SKM-1 treated with dmso at 0.1 percent for 144 hours (cell line): ENCODE data around the gene UBE2I.

ENCODE experiments used
- DNase-seq: peaks from one replicate; lab custom pipeline; 2025; ENCODE audit not compliant: unreplicated experiment; lab: John Stamatoyannopoulos, UW

Gene UBE2I

DNA sequence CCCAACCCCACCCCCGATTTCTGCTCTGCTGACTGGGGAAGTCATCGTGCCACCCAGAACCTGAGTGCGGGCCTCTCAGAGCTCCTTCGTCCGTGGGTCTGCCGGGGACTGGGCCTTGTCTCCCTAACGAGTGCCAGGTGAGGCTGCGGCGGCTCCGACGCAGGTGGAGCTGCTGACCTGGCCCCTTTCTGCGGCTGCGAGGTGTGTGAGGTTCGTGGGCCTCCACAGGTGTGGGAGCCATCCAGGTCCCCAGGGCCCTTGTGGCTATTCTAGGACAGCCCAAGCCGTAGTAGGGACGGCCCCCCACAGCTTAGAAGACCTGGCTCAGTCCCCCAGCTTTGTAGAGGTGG is 3.0 kb downstream of the UBE2I start:
- no peak for DNase-seq

DNA sequence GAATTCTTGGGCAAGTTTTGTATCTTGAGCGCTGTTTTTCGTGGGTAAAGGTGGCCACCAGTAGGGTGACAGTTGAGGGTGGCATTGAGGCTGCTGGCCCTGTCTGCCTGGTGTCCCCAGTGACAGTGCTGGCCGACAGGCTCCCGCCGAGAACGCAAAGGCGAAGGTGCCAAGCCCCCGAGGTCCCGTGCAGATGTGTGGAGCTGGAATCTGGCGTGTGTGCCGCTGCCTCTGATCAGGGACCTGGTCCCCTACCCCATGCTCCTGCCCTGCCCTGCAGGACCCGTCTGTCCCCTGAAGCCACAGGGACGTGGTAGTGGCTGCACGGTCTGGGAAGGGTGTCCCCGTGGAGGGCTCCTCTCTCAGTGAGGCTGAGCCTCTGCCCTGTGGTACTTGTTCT is 3.5 kb downstream of the UBE2I start:
- no peak for DNase-seq

DNA sequence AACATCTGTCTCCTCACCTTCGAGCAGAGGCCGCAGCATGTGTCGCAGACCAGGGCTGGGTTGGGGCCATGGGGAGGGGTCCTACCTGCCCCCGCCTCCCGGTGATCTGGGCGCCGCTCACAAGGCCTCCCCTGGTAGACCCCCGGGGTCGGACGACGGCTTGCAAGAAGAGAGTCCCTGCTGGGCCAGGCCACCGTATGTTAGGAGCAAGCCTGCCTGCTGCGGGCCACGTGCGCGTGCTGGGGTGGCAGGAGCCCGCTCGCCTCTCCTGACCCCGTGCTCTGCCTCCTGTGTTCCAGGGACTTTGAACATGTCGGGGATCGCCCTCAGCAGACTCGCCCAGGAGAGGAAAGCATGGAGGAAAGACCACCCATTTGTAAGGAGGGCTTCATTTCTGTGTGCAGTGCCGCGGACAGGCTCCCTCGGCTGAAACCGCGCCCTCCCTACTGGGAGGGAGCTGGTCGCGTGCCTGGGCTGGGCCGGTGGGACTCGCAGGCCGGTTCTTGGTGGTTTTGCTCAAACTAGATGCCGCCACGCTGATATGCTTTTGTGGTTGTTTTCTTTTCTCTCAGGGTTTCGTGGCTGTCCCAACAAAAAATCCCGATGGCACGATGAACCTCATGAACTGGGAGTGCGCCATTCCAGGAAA is 4.4 kb downstream of the UBE2I start:
- no peak for DNase-seq

DNA sequence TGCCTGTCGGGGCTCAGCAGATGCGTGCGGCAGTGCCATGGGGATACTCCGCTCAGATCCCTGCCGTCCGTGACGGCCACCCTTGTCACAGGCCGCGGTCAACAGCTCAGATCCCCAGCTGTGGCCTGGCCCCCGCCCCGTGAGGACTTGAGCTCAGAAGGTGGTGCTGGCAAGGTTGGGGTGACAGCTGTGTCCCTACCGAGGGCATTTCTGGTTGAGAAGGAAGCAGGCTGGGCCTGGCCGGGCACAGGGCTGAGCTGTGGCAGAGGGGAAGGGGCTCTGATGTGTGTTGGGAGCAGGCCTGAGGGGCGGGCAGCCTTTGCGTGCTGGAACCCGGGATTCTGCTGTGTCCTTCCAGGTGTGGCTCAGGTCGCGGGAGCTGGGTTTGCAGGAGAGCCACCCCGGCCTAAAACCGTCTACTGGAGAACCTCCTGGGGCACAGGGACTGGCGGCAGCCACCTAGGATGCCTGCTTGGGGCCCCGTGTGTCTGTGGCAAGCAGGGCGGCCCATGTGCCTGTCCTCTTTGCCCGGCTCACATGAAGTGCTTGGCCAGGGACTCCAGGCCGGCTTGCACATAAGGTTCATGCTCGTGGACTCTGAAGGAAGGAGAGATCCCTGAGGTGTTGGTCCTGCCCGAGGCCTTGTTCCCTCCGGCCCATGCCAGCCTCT is 5.1 kb downstream of the UBE2I start:
- no peak for DNase-seq

DNA sequence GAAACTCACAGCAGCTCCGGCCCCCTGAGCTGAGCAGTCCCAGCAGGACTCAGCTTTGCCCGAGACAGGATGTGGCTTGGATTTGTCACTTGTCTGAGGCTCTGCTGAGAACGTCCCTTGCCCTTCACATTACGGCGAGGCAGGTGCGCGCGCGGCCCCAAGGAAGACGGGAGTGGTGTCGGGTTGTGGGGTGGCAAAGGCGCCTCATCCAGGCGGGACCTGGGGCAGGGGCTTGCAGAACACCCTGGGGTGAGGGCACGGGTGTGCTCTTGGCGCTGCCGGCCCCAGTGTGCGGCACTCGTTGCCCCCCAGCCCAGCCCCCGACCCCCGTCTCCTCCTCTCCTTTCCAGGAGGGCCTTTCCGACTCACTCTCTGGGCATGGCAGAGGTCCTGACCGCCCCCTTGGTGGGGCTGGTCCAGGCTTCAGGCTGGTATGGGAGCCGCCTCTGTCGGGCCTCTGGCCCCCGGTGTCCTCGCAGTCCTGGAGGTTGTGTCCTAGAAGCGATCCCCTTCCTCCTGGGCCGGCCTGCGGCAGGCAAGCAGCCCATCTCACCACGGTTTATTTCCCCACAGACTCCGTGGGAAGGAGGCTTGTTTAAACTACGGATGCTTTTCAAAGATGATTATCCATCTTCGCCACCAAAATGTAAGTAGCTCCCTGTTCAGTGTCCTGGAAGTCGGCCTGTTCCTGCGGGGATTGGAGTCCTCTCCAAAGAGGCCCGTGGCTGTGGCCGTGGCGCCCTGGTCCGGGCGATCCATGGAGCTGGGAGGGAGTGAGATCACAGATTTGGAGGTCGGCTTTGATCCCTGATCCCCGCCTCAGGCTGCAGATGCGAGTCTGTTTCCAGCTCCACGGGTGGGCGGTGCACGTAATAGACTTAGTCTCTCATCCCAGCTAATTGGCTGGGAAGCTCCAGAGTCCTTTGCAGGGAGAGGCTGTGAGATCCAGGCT is 5.9 kb downstream of the UBE2I start:
- no peak for DNase-seq

DNA sequence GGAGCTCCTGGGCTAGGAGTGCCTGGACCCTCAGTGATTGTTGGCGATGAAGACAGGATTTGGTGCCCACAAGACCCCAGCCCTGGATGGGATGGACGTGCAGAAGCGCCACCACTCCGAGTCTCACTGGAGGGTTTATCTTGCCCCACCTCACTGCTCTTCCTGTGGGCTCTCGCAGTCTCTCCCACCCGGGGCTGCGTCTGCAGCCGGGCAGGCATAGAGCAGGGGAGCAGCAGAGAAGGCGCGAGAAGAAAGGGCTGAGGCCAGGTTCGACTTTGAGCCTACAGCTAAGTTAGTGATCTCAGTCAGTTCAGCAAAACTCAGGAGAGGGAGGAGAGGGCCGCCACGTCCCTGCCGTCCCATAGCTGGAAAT is 6.6 kb downstream of the UBE2I start:
- DNase-seq = no peak

DNA sequence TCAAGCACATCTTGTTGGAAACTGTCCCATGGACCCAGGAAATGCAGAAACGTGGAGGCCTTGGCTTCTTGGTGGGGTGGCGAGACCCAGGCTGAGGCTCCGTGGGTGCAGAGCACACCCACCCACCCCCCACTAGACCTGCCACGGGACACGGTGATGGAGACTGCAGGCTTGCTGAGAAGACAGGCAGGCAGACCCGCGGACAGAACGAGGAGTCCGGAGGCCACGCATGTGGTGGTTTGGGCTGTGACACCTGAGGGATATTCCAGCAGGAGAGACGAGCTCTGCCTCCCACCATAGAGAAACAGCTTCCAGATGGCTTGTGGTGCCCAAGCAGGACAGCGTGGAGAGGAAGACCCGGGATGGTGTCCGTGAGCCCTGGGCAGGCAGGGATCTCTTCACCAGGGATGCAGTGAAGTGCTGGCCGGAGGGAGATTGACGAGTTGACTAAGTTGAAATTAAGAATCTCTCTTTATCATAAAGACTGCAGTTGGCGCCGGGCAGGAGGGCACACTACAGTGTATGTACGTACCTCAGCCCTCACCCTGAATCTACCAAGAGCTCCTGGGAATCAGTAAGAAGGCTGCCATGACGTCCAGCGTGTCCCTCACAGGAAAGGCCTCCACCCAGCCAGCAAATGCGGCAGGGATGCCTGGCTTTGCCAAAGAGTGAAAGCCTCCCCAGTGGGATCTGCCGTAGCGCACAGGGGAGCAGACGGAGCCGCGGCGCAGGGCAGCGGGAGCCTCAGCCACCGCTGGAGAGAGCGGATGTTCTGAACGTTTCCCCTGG is 8.2 kb downstream of the UBE2I start:
- DNase-seq = no peak

DNA sequence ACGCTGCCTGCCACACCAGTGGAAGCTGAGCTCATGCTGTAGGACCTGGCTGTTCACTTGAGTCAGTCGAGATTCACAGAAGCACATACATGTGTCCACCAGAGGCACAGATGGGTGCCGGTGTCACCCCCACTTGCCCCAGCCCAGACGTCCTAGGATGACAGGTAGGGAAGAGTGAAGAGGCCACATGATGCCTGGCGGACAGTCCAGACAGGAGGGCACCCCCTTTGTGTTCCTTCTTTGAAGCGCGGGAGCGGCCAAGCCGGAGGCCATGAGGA is 8.8 kb downstream of the UBE2I start:
- DNase-seq = no peak

DNA sequence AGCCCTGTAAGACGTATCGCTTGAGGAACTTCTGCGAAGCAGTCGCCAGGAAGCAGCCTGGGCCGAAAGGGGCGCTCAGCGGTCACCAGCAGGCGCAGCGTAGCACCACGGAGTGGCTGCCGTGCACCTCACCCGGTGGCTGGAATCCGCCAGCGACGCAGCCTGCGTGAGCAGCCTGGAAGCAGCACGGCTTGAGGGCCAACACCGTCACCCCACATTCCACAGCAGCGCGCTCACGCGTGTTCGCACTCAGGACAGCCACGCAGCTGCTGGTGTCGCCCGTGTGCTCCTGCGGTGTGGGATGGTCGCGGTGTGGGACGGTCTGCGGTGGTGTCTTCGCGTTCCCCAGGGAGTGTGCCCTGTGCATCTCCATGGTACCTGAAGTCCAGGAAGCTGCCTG is 9.6 kb downstream of the UBE2I start:
- DNase-seq = no peak

DNA sequence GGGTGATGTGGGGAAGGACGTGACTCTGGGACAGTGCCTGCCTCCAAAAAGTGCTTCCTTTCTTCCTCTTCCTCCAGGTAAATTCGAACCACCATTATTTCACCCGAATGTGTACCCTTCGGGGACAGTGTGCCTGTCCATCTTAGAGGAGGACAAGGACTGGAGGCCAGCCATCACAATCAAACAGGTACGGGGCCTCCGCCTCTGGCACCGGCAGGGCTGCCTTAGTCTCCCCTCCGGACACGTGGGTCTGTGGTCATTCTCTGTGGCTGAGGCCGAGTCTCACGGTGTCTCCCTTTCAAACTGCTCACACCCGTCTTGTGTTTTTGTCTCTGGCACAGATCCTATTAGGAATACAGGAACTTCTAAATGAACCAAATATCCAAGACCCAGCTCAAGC is 10.7 kb downstream of the UBE2I start:
- no peak for DNase-seq

DNA sequence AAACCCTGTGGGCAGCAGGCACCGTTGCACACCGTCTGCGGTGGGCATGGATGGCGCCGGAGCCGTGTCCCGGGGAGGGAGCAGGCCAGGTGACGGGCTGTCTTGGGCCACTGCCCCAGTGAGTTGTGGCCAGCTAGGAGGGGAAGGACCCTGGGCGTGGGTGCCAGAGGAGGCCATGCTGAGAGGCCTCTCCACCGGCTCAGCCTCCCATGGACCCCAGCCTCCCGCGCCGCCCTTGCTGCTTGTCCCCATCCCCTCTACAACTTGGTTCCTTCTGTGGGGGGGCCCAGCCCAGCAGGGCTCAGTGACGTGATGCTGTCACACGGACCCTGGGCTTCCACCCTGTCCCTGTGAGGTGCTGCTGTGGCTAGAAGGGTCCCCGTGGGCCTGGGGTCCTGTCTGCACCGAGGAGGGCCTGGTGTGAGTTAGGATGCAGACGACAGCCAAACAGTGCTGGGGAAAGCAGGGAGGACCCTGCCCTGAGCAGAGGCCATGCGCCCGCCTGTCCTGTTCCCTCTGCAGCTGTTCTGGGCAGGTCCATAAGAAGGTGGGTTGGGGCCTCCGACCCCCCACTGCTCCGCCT is 11.3 kb downstream of the UBE2I start:
- DNase-seq = no peak

DNA sequence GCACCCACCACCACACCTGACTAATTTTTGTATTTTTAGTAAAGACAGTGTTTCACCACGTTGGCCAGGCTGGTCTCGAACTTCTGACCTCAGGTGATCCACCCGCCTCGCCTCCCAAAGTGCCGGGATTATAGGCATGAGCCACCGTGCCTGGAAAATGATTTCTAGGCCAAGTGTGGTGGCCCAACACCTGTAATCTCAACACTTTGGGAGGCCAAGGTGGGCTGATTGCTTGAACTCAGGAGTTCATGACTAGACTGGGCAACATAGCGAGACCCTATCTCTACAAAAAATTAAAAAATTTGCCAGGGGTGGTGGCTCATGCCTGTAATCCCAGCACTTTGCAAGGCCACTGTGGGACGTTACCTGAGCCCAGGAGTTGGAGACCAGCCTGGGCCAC is 13.0 kb downstream of the UBE2I start:
- no peak for DNase-seq

DNA sequence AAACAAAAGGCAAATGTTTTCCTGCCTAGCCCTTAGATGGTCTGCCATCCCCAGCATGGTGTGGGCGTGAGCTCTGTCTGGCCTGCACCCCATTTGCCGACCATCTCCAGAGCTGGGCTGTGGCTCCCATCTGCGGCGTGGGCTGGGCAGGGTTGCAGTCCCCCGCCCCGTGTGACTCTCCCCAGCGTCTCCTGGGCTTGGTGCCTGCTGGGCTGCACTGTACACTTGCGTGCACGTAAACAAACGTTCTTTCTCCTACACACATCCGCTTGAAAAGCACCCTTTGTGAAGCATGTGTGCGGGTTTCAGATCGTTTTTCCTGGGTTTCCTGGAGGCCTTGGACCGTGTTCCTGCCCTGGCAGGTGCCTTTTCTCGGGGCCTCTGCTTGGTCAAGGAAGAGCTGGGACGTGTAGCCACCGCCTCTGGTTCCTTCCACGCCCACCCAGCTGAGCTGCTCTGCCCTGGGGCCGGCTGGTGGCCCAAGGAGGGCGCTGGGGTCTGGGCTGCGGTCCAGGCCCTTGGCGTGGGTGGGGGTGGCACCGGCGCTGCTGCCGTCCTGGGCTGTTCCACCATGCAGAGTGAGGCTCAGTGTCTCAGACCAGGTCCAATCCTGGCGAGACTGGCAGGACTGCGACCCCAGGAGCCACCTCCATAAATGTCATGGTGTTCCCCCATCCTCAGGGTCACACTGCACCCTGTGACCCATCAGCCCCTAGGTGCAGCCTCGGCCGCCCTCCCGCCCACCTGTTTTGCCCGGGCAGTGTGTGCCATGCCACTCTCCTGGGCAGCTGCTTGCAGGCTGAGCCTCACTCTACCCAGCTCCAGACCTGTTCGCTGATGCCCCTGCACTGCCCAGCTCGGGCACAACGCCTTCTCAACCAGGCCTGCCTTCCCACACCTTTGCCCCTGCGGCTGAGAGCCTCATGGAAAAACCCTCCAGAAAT is 14.1 kb downstream of the UBE2I start:
- no peak for DNase-seq

DNA sequence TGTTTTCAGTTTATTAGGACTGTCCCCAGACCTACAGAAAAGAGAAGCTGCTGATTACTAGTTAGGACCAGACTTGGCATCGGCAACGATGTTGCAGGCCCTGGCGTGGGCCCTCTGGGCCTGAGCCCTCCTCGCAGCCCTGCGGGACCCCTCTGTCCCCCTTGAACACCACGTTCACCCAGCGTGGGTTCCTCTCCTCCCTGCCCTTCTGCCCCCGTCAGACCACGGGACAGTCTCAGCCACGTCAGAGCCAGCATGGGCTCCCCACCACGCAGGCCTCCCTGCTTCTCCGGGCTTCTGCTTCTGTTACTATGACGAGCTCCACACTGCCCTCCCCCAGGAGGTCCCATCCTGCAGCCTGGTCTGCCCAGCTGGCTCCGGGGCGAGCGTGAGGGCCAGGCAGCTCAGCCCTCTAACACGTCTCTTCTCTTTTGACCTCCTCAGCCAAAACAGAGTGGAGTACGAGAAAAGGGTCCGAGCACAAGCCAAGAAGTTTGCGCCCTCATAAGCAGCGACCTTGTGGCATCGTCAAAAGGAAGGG is 14.9 kb downstream of the UBE2I start:
- DNase-seq = no peak

DNA sequence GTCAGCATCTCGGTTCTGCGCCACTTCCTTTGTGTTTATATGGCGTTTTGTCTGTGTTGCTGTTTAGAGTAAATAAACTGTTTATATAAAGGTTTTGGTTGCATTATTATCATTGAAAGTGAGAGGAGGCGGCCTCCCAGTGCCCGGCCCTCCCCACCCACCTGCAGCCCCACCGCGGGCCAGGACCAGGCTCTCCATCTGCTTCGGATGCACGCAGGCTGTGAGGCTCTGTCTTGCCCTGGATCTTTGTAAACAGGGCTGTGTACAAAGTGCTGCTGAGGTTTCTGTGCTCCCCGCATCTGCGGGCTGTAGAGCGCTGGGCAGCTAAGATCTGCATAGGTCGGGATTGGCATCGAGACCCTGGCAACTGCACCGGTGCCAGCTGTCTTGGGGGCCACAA is 15.8 kb downstream of the UBE2I start:
- DNase-seq = no peak

DNA sequence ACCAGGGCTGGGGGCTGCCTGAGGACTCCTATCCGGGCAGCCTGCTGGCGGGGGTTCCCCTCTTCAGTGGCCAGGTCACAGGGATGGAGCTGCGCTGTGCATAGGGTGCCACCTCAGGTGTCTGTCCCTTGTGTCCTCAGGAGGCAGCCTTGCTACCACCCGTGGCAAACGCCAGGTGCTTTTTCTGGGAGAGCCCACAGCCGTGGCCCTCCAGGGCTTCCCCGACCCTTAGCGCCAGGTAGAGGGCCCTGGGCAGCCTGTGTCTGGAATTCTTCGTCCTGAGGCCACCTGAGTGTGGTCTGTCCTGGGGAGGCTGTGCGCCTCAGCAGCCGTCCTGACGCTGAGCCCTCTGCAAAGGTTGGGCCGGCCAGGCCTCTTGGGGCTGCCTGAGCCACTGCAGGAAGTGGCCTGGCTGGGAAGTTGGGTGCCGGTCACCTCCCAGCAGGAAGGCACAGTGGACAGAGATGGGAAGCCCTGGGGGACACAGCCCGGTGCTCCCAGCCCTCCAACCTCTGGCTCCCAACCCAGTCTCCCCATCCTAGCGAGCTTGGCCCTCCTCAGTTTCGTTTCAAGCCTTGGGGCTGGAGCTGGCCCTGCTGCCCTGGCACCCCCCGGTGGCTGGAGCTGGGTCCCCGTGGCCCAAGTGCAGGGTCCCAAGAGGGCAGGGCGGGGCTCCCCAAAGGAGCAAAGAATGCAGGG is 16.4 kb downstream of the UBE2I start:
- no peak for DNase-seq

DNA sequence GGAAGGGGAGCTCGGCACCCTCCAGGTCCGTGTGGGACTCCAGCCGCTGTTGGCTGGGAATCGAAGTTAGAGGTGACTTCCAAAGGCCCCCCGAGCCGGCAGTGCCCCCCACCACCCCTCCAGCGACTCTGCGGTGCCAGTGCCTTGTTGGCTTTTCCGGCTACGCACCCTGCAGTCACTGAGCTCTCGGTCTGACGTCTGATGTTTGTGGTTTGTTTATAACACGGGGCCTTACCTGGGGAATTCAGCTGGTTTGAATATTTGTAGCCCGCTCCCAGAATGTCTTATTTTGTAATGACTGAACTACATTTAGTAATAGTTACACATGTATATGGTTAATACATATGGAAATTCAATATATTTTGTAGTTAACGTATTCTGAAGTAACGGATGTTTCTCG is 17.0 kb downstream of the UBE2I start:
- DNase-seq = no peak

DNA sequence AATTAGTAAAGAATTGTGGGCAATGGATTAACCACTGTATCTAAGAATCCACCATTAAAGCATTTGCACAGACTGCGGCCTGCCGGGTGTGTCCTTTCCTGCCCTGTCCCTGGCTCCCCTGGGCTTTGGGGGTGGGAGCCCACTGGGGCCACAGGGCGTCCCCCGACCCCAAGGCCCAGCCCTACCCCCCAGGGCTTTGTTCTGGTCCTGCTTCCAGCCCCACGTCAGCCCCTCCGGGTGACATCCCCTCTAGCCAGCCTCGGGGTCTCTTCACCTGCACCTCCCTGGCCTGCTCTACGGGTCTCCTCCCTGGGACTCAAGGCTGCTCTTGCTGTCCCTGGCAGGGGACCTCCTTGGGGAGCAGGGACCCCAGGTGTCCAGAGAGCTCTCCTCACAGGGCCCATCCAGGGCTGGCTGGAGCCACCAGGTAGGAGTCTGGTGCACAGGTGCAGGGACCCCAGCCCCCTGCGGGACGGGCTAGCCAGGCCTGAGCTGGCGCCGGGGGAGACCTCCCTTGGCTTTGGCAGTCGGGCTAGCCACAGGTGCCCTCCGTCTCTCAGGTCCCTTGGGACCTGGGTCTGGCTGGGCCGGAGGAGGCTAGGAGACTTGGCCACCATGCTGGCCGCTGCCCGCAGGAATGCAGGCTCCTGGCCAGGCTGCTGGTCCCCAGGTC is 17.6 kb downstream of the UBE2I start:
- no peak for DNase-seq

DNA sequence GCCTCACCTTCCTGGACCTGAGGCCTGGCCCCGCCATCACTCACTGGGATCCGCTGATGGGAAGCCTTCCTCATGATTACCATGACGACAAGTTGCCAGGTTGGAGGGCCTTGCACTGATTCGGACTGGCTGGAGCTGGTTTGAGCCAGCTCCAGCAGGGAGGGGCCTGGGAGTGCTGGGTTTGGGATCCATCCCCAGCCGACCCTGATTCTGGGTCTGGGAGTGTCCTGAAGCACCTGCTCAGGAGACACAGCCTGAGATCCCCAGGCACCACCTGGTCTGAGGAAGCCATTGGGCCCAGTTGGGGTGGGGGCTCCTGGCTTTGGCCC is 18.1 kb downstream of the UBE2I start:
- DNase-seq = no peak
